ENCODE results near the gene SULT6B1.
"Not testable (repeated sequence)": the region's sequence is repeated elsewhere in the genome, so short reads cannot be mapped to it uniquely, and the experiment has no call there.

SULT6B1 gene

GRCh38 chr2:37201766-37202165 is 13.3 kb upstream of the SULT6B1 start:
- no peak overlapping the region for H3K4me3 ChIP-seq
- H3K27ac ChIP-seq = peak overlapping the region; percentile 27; the same call in 1 of the 2 replicates
- H3K9me3 ChIP-seq (ENCODE audit: low read depth, low read length) = peaks cover 32% of the 10 kb centered on the region
- H3K9ac ChIP-seq (ENCODE audit: insufficient read length) = no peak overlapping the region
- H3K36me3 ChIP-seq (ENCODE audit: insufficient read depth, low read length) = peaks cover 80% of the 10 kb centered on the region
- no peak for TF ChIP-seq EZH2 (IDR thresholded peaks at IDR 0.05)
- TF ChIP-seq POLR2AphosphoS5 (IDR thresholded peaks at IDR 0.05; ENCODE audit: borderline replicate concordance, low read depth, low read length) = no peak
- no peak for TF ChIP-seq FOXP2 (optimal IDR thresholded peaks at IDR 0.05; ENCODE audit: control extremely low read depth, extremely low read length, insufficient read depth)
- no peak for DNase-seq (ENCODE audit: low read depth, low spot score)

GRCh38 chr2:37201208-37201607 is 12.7 kb upstream of the SULT6B1 start:
- H3K4me3 ChIP-seq = no peak overlapping the region
- peaks cover 74% of the 10 kb centered on the region for H3K36me3 ChIP-seq (ENCODE audit: insufficient read depth, low read length)
- peaks cover 26% of the 10 kb centered on the region for H3K9me3 ChIP-seq (ENCODE audit: low read depth, low read length)
- no peak overlapping the region for H3K9ac ChIP-seq (ENCODE audit: insufficient read length)
- DNase-seq (ENCODE audit: low read depth, low spot score) = no peak
- peak overlapping the region; percentile 27; the same call in 1 of the 2 replicates for H3K27ac ChIP-seq
- no peak for TF ChIP-seq FOXP2 (optimal IDR thresholded peaks at IDR 0.05; ENCODE audit: control extremely low read depth, extremely low read length, insufficient read depth)
- no peak for TF ChIP-seq EZH2 (IDR thresholded peaks at IDR 0.05)
- TF ChIP-seq POLR2AphosphoS5 (IDR thresholded peaks at IDR 0.05; ENCODE audit: borderline replicate concordance, low read depth, low read length) = no peak

GRCh38 chr2:37198681-37199065 is 10.2 kb upstream of the SULT6B1 start:
- H3K9ac ChIP-seq (ENCODE audit: insufficient read length) = no peak overlapping the region
- H3K9me3 ChIP-seq (ENCODE audit: low read depth, low read length) = peaks cover 6% of the 10 kb centered on the region
- H3K4me3 ChIP-seq = no peak overlapping the region
- H3K36me3 ChIP-seq (ENCODE audit: insufficient read depth, low read length) = peaks cover 49% of the 10 kb centered on the region
- TF ChIP-seq EZH2 (IDR thresholded peaks at IDR 0.05) = no peak
- TF ChIP-seq POLR2AphosphoS5 (IDR thresholded peaks at IDR 0.05; ENCODE audit: borderline replicate concordance, low read depth, low read length) = no peak
- no peak for TF ChIP-seq FOXP2 (optimal IDR thresholded peaks at IDR 0.05; ENCODE audit: control extremely low read depth, extremely low read length, insufficient read depth)
- peak overlapping the region; percentile 13; the same call in 1 of the 2 replicates for H3K27ac ChIP-seq
- no peak for DNase-seq (ENCODE audit: low read depth, low spot score)

GRCh38 chr2:37196320-37197195 is 8.1 kb upstream of the SULT6B1 start, which contains the start of gene CEBPZOS:
CEBPZOS (plus strand) TSS chr2:37196496; CDS start chr2:37199705, 3,209 bp downstream.
- peak; percentile 93 for TF ChIP-seq POLR2AphosphoS5 (IDR thresholded peaks at IDR 0.05; ENCODE audit: borderline replicate concordance, low read depth, low read length)
- TF ChIP-seq FOXP2 (optimal IDR thresholded peaks at IDR 0.05; ENCODE audit: control extremely low read depth, extremely low read length, insufficient read depth) = no peak
- peaks cover 29% of the 10 kb centered on the region for H3K36me3 ChIP-seq (ENCODE audit: insufficient read depth, low read length)
- H3K9me3 ChIP-seq (ENCODE audit: low read depth, low read length) = no peaks in the 10 kb centered on the region
- H3K27ac ChIP-seq = peak within 1 kb of the TSS; percentile 70
- peak within 1 kb of the TSS; percentile 98 for H3K4me3 ChIP-seq
- peak within 1 kb of the TSS; percentile 90 for H3K9ac ChIP-seq (ENCODE audit: insufficient read length)
- DNase-seq (ENCODE audit: low read depth, low spot score) = no peak

GRCh38 chr2:37195862-37196319 is 7.4 kb upstream of the SULT6B1 start:
- not testable (repeated sequence) for H3K9me3 ChIP-seq (ENCODE audit: low read depth, low read length); DNase-seq (ENCODE audit: low read depth, low spot score); H3K27ac ChIP-seq
- peak overlapping the region; percentile 98 for H3K4me3 ChIP-seq
- peak overlapping the region; percentile 90 for H3K9ac ChIP-seq (ENCODE audit: insufficient read length)
- H3K36me3 ChIP-seq (ENCODE audit: insufficient read depth, low read length) = peaks cover 22% of the 10 kb centered on the region

GRCh38 chr2:37192551-37192950 is 4.1 kb upstream of the SULT6B1 start:
- Histone ChIP-seq H3K36me3 (ENCODE audit: insufficient read depth, low read length) (no peaks in the 10 kb centered on the region), H3K9me3 (ENCODE audit: low read depth, low read length) (no peaks in the 10 kb centered on the region), H3K27ac (no peak overlapping the region), H3K9ac (ENCODE audit: insufficient read length) (no peak overlapping the region), H3K4me3 (no peak overlapping the region)
- TF ChIP-seq POLR2AphosphoS5 (IDR thresholded peaks at IDR 0.05; ENCODE audit: borderline replicate concordance, low read depth, low read length) = no peak
- TF ChIP-seq EZH2 (IDR thresholded peaks at IDR 0.05) = no peak
- TF ChIP-seq FOXP2 (optimal IDR thresholded peaks at IDR 0.05; ENCODE audit: control extremely low read depth, extremely low read length, insufficient read depth) = no peak
- no peak for DNase-seq (ENCODE audit: low read depth, low spot score)

GRCh38 chr2:37191747-37192146 is 3.3 kb upstream of the SULT6B1 start:
- Histone ChIP-seq H3K27ac (no peak overlapping the region), H3K36me3 (ENCODE audit: insufficient read depth, low read length) (no peaks in the 10 kb centered on the region), H3K9ac (ENCODE audit: insufficient read length) (no peak overlapping the region), H3K9me3 (ENCODE audit: low read depth, low read length) (no peaks in the 10 kb centered on the region), H3K4me3 (no peak overlapping the region)
- TF ChIP-seq FOXP2 (optimal IDR thresholded peaks at IDR 0.05; ENCODE audit: control extremely low read depth, extremely low read length, insufficient read depth) = no peak
- TF ChIP-seq EZH2 (IDR thresholded peaks at IDR 0.05) = no peak
- no peak for TF ChIP-seq POLR2AphosphoS5 (IDR thresholded peaks at IDR 0.05; ENCODE audit: borderline replicate concordance, low read depth, low read length)
- no peak for DNase-seq (ENCODE audit: low read depth, low spot score)

GRCh38 chr2:37191253-37191652 is 2.8 kb upstream of the SULT6B1 start:
- H3K27ac ChIP-seq = no peak overlapping the region
- H3K36me3 ChIP-seq (ENCODE audit: insufficient read depth, low read length) = no peaks in the 10 kb centered on the region
- no peaks in the 10 kb centered on the region for H3K9me3 ChIP-seq (ENCODE audit: low read depth, low read length)
- H3K4me3 ChIP-seq = no peak overlapping the region
- no peak for TF ChIP-seq POLR2AphosphoS5 (IDR thresholded peaks at IDR 0.05; ENCODE audit: borderline replicate concordance, low read depth, low read length)
- no peak for TF ChIP-seq FOXP2 (optimal IDR thresholded peaks at IDR 0.05; ENCODE audit: control extremely low read depth, extremely low read length, insufficient read depth)
- TF ChIP-seq EZH2 (IDR thresholded peaks at IDR 0.05) = no peak
- no peak overlapping the region for H3K9ac ChIP-seq (ENCODE audit: insufficient read length)
- no peak for DNase-seq (ENCODE audit: low read depth, low spot score)

Measured in SK-N-MC (cell line).